Endothelial cell of umbilical vein (primary cell): ENCODE results near the gene GALK2. TPM values are rescaled to one million over a fixed set of nuclear protein-coding genes. Genes with fewer than 3 reads are reported as not detected.

ENCODE experiments used
- BruUV-seq: library from RNA; stranded (reverse); fragments of 400-500 nt; replicated peaks from 2 replicates; lab custom pipeline; 2021; lab: Mats Ljungman, UMichigan
- CTCF ChIA-PET: fragments of 300-600, 350-600 bp; sonication (Branson Sonifier 250); formaldehyde crosslinking; loops from one replicate; lab custom pipeline; 2021; ENCODE audit warnings: antibody characterized with exemption, inconsistent platforms; lab: Charles Lee
- POLR2A ChIA-PET: fragments of 300-600, 350-600 bp; sonication (Branson Sonifier 250); formaldehyde crosslinking; loops from one replicate; lab custom pipeline; 2021; ENCODE audit warnings: antibody characterized with exemption, inconsistent platforms; lab: Charles Lee
- DNase-seq: peaks from one replicate; pipeline ENCODE4 v3.0.0-alpha.2; 2011; ENCODE audit warnings: low read depth, low spot score
- FAIRE-seq: peaks from 2 replicates; lab custom pipeline; 2011; peaks lifted over from hg19 to GRCh38; lab: Jason Lieb, UNC
- H2AFZ ChIP-seq: 2 replicates; pipeline ENCODE4 v1.6.0; 2012; ENCODE audit warnings: low read depth, low read length, control low read depth, inconsistent platforms
- H3K27ac ChIP-seq: 2 replicates; pipeline ENCODE4 v1.5.1; 2011; ENCODE audit warnings: low read depth, mild to moderate bottlenecking, control low read depth, low read length, moderate library complexity; ENCODE audit not compliant: insufficient read depth
- H3K27me3 ChIP-seq, 2 experiments: 2 replicates each; pipeline versions ENCODE4 v1.6.0 to v1.6.1; 2011; ENCODE audit warnings: low read length in 2 of 2, mixed read lengths in 1 of 2; ENCODE audit not compliant: control insufficient read depth in 2 of 2, insufficient read depth in 2 of 2
- H3K36me3 ChIP-seq, 2 experiments: 2 replicates in 1 of 2; 3 replicates in 1 of 2; pipeline ENCODE4 v1.5.1; 2011; ENCODE audit warnings: low read length in 2 of 2, mild to moderate bottlenecking in 1 of 2, moderate library complexity in 1 of 2; ENCODE audit not compliant: control insufficient read depth in 2 of 2, insufficient read depth in 2 of 2; ENCODE audit errors: extremely low read depth in 1 of 2
- H3K4me1 ChIP-seq: 3 replicates; pipeline ENCODE4 v1.5.1; 2011; ENCODE audit warnings: mild to moderate bottlenecking, low read length; ENCODE audit not compliant: control insufficient read depth, insufficient read depth; ENCODE audit errors: extremely low read depth
- H3K4me2 ChIP-seq: 2 replicates; pipeline ENCODE4 v1.6.1; 2011; ENCODE audit warnings: low read length, control low read depth, mixed read lengths; ENCODE audit not compliant: insufficient read depth
- H3K4me3 ChIP-seq, 3 experiments: fragments of 200-600 bp in 1 of 3; sonication (generic), shearing (Covaris generic) in 1 of 3; replicated peaks in 1 of 3; 2 replicates each; pipeline ENCODE4 v1.5.1; 2011 to 2016; ENCODE audit warnings: control low read depth in 3 of 3, low read length in 3 of 3, mild to moderate bottlenecking in 2 of 3, inconsistent platforms in 1 of 3, low read depth in 1 of 3, moderate library complexity in 1 of 3; ENCODE audit not compliant: insufficient read depth in 1 of 3
- H3K79me2 ChIP-seq: 2 replicates; pipeline ENCODE4 v1.6.0; 2012; ENCODE audit warnings: low read length, inconsistent platforms; ENCODE audit not compliant: control insufficient read depth, insufficient read depth
- H3K9ac ChIP-seq: replicated peaks from 2 replicates; pipeline ENCODE3; 2011; ENCODE audit warnings: low read length, control low read depth; ENCODE audit not compliant: insufficient read depth; ENCODE audit errors: extremely low read depth
- H3K9me1 ChIP-seq: replicated peaks from 3 replicates; pipeline ENCODE4 v1.6.0; 2011; ENCODE audit warnings: mild to moderate bottlenecking, low read length; ENCODE audit not compliant: control insufficient read depth, insufficient read depth; ENCODE audit errors: extremely low read depth
- H3K9me3 ChIP-seq: replicated peaks from 2 replicates; pipeline ENCODE4 v1.5.1; 2012; ENCODE audit warnings: low read length, inconsistent platforms; ENCODE audit not compliant: control insufficient read depth, insufficient read depth
- H4K20me1 ChIP-seq: replicated peaks from 2 replicates; pipeline ENCODE3; 2011; ENCODE audit warnings: mild to moderate bottlenecking, low read length; ENCODE audit not compliant: control insufficient read depth, insufficient read depth; ENCODE audit errors: extremely low read depth
- EZH2 ChIP-seq: IDR thresholded peaks from 2 replicates; pipeline ENCODE4 v1.6.1; 2012; ENCODE audit warnings: borderline replicate concordance, low read depth, mild to moderate bottlenecking, moderate library complexity, low read length, inconsistent platforms; ENCODE audit not compliant: severe bottlenecking
- FOS ChIP-seq: IDR thresholded peaks from 2 replicates; pipeline ENCODE4 v1.6.1; 2011; ENCODE audit warnings: mild to moderate bottlenecking, low read length, moderate library complexity, borderline replicate concordance; ENCODE audit not compliant: insufficient read depth
- GATA2 ChIP-seq: IDR thresholded peaks from 2 replicates; pipeline ENCODE4 v1.7.0; 2011; ENCODE audit warnings: low read depth, mild to moderate bottlenecking, moderate library complexity, mixed read lengths, low read length; ENCODE audit not compliant: insufficient read length, insufficient read depth
- JUN ChIP-seq: IDR thresholded peaks from 2 replicates; pipeline ENCODE4 v1.6.1; 2011; ENCODE audit warnings: borderline replicate concordance, low read depth; ENCODE audit not compliant: insufficient read length, insufficient read depth
- MYC ChIP-seq: IDR thresholded peaks from one replicate; pipeline ENCODE4 v1.6.1; 2011; ENCODE audit warnings: mild to moderate bottlenecking, low read depth, low read length
- POLR2A ChIP-seq: IDR thresholded peaks from 2 replicates; pipeline ENCODE4 v1.6.1; 2012; ENCODE audit warnings: low read depth, mild to moderate bottlenecking, control low read depth, low read length
- POLR2AphosphoS5 ChIP-seq: IDR thresholded peaks from 2 replicates; pipeline ENCODE4 v1.6.1; 2012; ENCODE audit warnings: low read depth, mild to moderate bottlenecking, control low read depth, low read length, moderate library complexity; ENCODE audit not compliant: insufficient read depth
- dilution Hi-C: fragments of 300-500 bp; cut with MboI; formaldehyde crosslinking; loops from one replicate; pipeline ENCODE4 v1.15.0; 2019; ENCODE audit warnings: low sequenced_read_pairs; ENCODE audit not compliant: extremely low pct_ligation_motif_present
- intact Hi-C: fragments of 100-400 bp; cut with micrococcal nuclease; formaldehyde crosslinking; loops from one replicate; pipeline ENCODE4 v1.10.0; 2022
- polyA plus RNA-seq, 4 experiments: library from polyadenylated mRNA; depleted of rRNA in 3 of 4; stranded (reverse) in 3 of 4; unstranded in 1 of 4; fragments of >200 nt; gene quantifications; 2 replicates each; pipeline versions ENCODE4 v1.2.1 to v1.2.3, GENCODE V29; 2011 to 2012; ENCODE audit warnings: missing spikeins in 1 of 4
- total RNA-seq: library from RNA; stranded (reverse); gene quantifications from 2 replicates; pipeline ENCODE4 v1.2.3, GENCODE V29; 2021
- TF ChIP-seq, protein P1 (sequence below), 2 donors: IDR thresholded peaks; 1 replicate in 1 of 2; 2 replicates in 1 of 2; pipeline ENCODE4 v1.5.1; 2011; ENCODE audit warnings: low read length in 2 of 2, mild to moderate bottlenecking in 2 of 2, moderate library complexity in 2 of 2, control low read depth in 1 of 2, inconsistent platforms in 1 of 2, low read depth in 1 of 2; ENCODE audit not compliant: insufficient read depth in 1 of 2; ENCODE audit errors: extremely low read depth in 1 of 2
- TF ChIP-seq, protein P2 (sequence below): IDR thresholded peaks from 2 replicates; pipeline ENCODE4 v1.6.1; 2011; ENCODE audit not compliant: insufficient read depth, insufficient read length

The GALK2 gene
- total and polyA plus RNA-seq, 2 donors (not counting 3 experiments of a cell fraction or from before 2014, with no cell fraction given), result 19.9 to 31.3 TPM

DNA sequence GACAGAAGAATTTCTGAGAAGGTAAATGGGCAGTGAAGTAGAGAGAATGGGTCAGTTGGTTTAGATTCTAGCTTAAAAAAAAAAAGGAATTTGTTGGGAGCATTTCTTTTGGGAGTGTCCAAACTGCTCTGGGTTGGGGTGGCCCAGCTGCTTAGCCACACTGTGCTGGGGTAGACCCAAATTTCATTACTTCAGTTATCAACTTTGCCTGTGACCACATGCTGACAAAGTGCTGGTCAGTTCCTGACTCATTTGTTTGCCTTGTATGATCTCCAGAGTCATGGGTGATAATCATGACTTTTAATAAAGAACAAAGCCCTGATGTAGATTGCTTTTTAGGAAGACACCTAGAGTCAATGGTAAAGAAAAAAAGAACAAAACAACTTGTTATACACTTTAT lies 131.5 kb downstream of the GALK2 start:
- Histone ChIP-seq H4K20me1 (no peaks in the 10 kb centered on the region), H3K27ac (no peak overlapping the region), H3K4me1 (no peaks in the 10 kb centered on the region), H3K79me2 (no peaks in the 10 kb centered on the region), H3K4me2 (no peak overlapping the region), H3K9me3 (no peaks in the 10 kb centered on the region), H2AFZ (no peak overlapping the region), H3K9me1 (no peaks in the 10 kb centered on the region), H3K27me3 (no peaks in the 10 kb centered on the region), H3K4me3 (no peak overlapping the region), H3K9ac (no peak overlapping the region), H3K36me3 (no peaks in the 10 kb centered on the region)
- FAIRE-seq (no peak), DNase-seq (no peak)
- BruUV-seq, result no TSS peak
- POLR2A ChIA-PET, result no interaction called here
- intact Hi-C loops, result no loop called here
- CTCF ChIA-PET, result no interaction called here
- TF ChIP-seq JUN (no peak), EZH2 (no peak), MYC (no peak), POLR2AphosphoS5 (no peak), POLR2A (no peak), FOS (no peak), GATA2 (no peak)
- TF ChIP-seq, protein P1, sequence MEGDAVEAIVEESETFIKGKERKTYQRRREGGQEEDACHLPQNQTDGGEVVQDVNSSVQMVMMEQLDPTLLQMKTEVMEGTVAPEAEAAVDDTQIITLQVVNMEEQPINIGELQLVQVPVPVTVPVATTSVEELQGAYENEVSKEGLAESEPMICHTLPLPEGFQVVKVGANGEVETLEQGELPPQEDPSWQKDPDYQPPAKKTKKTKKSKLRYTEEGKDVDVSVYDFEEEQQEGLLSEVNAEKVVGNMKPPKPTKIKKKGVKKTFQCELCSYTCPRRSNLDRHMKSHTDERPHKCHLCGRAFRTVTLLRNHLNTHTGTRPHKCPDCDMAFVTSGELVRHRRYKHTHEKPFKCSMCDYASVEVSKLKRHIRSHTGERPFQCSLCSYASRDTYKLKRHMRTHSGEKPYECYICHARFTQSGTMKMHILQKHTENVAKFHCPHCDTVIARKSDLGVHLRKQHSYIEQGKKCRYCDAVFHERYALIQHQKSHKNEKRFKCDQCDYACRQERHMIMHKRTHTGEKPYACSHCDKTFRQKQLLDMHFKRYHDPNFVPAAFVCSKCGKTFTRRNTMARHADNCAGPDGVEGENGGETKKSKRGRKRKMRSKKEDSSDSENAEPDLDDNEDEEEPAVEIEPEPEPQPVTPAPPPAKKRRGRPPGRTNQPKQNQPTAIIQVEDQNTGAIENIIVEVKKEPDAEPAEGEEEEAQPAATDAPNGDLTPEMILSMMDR (IDR thresholded peaks at IDR 0.05; ENCODE audit: extremely low read depth in 1 of 2, insufficient read depth in 1 of 2, low read depth in 1 of 2, low read length in 2 of 2), result no peak
- TF ChIP-seq, protein P2, sequence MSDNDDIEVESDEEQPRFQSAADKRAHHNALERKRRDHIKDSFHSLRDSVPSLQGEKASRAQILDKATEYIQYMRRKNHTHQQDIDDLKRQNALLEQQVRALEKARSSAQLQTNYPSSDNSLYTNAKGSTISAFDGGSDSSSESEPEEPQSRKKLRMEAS, result no peak
- dilution Hi-C loops, result no loop called here
